Upper lobe of left lung (tissue), 4 donors: ENCODE measurements around the gene CDH7.

Experiments used
- EP300 ChIP-seq, 4 donors: sonication (generic); formaldehyde crosslinking; IDR thresholded peaks; one replicate each; pipeline ENCODE4 v1.5.1; 2017; ENCODE audit warnings: antibody characterized with exemption in 4 of 4, control low read depth in 2 of 4
- POLR2A ChIP-seq, 4 donors: fragments of 450-650 bp; IDR thresholded peaks; one replicate each; pipeline ENCODE4 v1.5.1; 2016 to 2017; ENCODE audit warnings: antibody characterized with exemption in 4 of 4, mild to moderate bottlenecking in 2 of 4
- TF ChIP-seq, protein P1 (sequence below), 6 experiments: fragments of 450-650 bp in 4 of 6; fragments of 200-600 bp in 2 of 6; sonication (generic) in 2 of 6; IDR thresholded peaks; one replicate each; pipeline ENCODE4 v1.5.1; 2016 to 2019; ENCODE audit warnings: antibody characterized with exemption in 6 of 6

DNA sequence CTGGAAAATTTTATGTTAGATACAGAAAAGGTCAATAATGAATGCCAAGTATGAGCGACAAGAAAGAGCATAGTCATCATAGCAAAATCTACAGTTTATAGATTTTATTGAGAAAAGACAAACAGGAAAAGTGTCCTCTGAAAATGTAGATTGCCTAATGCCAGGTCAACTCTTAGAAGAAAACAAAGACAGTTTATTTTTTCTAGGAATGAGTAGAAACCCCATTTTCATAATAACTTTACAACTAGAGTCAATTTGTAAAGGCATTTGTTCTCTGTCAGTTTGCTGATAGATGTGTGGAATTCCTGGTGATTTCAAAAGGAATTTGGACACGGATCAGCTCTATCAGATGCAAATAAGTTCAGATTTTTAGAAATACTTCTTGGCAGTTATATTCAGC is 16.6 kb downstream of the CDH7 start:
- TF ChIP-seq, protein P1, sequence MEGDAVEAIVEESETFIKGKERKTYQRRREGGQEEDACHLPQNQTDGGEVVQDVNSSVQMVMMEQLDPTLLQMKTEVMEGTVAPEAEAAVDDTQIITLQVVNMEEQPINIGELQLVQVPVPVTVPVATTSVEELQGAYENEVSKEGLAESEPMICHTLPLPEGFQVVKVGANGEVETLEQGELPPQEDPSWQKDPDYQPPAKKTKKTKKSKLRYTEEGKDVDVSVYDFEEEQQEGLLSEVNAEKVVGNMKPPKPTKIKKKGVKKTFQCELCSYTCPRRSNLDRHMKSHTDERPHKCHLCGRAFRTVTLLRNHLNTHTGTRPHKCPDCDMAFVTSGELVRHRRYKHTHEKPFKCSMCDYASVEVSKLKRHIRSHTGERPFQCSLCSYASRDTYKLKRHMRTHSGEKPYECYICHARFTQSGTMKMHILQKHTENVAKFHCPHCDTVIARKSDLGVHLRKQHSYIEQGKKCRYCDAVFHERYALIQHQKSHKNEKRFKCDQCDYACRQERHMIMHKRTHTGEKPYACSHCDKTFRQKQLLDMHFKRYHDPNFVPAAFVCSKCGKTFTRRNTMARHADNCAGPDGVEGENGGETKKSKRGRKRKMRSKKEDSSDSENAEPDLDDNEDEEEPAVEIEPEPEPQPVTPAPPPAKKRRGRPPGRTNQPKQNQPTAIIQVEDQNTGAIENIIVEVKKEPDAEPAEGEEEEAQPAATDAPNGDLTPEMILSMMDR (IDR thresholded peaks at IDR 0.05), result no peak
- TF ChIP-seq EP300 (IDR thresholded peaks at IDR 0.05), result no peak
- TF ChIP-seq POLR2A (IDR thresholded peaks at IDR 0.05), result no peak
